HG03469 (cell line): ENCODE data around the gene CCDC27.

ENCODE experiments used
- ATAC-seq: cut with Tn5 transposase; IDR thresholded peaks from one replicate; pipeline ENCODE4 v1.9.1; 2021; ENCODE audit warnings: mild to moderate bottlenecking, moderate library complexity, moderate number of reproducible peaks; ENCODE audit not compliant: unreplicated experiment

CCDC27 gene

DNA sequence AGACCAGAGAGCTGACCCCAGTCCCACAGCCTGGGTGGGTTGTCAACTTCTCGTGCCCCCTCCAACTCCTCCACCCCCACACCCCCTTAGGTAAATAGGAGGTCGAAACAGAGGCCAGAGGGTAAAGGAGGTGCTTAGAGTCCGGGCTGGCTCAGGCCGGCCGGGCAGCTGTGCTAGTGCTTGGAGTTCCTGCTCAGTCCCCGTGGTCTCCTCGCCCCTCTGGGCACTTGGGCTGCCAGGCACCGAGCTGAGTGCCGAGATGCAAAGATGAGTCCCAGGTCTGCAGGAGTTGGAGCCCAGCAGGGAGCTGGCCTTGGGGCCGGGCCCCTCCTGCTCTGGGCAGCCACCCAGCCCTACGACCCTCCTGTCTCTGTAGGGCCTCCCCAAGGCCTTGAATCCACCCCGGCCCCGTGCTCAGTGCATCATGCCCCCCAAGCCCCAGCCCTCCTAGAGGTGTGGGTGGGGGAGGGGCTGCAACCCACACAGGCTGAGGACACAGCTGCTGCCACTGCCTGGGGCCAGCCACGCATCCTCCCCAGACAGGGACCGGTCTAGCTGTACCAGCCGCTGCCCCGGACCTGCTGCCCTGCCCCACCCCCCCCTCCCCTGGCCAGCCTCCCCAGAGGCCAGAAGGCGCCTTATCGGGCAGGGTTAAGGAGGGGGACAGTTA lies 22.2 kb downstream of the CCDC27 start:
- ATAC-seq, result no peak

DNA sequence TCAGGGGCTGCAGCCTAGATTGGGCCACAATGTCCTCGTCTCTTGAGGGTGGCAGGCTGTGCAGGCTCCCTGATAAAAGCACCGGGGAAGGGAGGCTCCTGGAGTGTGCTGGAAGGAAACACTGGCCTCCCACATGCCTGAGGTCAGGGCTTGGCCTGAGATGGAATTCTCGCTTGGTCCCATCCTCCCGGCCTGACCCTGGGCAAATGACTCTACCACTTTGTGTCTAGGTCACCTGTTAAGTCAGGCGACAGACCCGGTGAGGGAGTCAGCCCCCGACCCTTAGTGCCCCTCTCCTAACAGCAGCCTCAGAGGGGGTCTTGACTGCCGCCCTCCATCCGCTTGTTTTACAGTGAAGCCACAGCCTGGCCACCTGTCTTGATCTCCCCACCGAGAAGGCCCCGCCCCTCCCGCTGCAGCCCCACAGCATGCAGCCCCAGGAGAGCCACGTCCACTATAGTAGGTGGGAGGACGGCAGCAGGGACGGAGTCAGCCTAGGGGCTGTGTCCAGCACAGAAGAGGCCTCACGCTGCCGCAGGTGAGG lies 22.8 kb downstream of the CCDC27 start:
- ATAC-seq, result no peak

DNA sequence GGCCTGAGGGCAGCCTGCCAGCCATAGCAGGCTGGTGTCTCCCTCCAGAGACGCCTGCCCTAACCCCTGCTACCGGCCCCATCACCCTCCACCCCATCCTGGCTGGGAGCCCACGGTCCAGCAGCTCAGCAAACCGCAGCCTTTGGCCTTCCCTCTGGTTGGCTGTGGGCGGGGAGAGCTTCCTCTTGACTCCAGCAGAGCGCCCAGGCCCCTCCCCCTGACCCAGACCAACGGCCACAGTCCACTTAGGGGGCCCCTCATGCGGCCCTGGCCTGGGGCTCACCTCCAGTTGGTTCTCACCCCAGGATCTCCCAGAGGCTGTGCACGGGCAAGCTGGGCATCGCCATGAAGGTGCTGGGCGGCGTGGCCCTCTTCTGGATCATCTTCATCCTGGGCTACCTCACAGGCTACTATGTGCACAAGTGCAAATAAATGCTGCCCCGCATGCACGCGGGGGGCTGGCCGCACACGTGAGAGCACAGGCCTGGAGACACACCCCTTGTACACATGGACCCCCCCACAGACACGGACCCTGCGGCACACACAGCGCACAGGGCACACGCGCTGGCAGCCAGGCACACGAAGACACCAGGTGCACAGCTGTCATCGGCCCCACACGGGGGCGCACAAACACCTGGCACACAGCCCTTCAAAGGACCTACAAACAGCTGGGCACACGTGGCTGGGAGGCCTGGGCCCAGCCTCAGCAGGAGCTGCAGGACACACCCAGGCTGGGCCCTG lies 23.4 kb downstream of the CCDC27 start:
- ATAC-seq, result no peak

DNA sequence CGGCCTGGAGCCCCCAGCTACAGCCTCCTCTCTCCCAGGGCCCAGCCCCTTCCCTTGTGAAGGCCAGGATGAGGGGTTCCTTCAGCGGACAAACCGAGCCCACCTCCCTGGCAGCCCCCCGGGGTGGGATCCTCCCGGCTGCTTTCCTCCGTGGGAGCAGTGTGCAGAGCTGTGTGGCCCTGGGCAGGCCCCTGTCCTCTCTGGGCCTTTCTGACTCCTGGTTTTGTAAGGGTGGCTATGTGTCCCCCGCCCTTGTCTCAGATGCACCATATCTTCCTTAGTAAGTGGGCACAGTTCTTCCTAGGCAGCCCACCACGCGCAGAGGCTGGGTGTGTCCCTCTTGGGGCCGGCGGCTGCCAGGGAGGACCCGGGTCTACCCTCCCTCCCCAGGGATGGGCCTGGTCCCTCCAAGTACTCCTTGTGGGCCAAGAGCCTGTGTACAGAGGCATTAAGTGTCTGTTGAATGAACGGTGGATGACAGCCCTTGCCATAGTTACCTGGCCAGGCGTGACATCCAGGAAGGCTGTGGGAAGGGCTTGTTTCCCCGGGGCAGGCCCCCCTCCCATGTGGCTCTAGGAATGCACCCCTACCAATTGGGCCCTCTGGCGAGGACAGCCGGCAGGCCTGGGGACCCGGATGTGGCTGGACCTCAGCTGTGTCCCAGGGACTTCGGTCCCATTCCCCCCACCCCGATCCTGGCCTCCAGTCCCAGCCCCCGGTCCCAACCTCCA lies 24.1 kb downstream of the CCDC27 start:
- no peak for ATAC-seq

DNA sequence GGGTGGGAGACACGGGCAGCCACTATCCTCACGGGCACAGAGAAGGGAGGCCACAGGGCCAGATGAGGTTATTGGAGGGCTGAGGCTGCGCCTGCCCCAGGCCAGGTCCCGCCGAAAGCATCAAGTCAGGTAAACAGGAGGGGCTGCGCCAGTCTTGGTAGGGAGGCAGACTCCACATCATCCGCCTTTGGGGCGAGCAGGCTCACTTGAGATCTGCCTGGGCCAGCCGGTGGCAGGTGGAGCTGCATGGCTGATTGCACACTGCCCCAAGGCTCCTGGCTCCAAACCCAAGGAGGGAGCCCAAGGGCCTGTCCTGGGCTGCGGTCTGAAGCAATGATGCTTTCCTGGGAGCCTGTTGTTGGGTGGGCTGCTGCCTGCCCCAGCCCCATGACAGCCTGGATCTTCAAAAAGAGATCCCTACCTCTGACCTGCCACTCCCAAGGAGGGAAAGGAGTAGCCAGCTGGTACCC lies 24.9 kb downstream of the CCDC27 start:
- ATAC-seq, result no peak

DNA sequence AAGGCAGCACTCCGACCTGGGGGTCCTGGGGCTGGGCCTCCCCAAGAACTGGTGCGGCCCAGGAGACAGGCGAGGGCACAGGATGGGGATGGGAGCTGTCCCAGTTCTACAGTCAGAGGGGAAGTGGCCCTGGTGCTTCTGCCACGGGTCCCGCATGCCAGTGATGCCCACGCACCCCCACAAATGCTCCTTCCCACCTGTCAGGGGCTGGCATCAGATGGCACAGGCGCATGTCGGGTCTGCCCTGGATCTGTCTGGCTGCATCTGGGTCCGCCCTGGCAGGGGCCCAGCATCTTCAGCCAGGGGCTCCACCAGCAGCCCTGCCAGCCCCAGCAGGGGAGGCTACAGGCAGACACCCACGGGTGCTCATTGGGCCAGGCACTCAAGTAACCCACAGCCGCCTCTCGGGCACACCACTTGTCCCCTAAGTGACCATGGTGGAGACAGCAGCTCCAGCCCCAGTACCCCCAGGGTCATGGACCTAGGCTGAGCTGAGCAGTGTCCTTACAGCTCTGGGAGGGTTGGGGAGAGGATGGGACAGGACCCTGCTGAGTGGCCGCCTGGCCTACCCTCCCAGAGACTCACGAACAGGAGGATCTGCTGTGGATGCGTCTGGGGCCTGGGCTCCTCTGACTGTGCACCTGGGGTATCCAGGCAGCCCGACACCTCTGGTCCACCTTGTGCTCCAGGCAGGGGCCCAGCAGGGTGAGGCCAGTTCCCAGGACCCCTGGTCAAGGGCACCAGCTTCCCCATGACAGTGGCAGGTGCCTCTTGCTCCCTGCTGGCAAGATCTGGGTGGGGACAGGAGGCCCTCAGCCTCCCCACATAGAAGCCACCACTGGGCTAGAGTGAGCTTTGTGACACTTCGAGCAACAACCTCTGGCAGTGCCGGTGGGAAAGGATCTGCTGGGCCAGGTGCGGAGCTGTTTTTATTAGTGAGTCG lies 25.7 kb downstream of the CCDC27 start:
- no peak for ATAC-seq

DNA sequence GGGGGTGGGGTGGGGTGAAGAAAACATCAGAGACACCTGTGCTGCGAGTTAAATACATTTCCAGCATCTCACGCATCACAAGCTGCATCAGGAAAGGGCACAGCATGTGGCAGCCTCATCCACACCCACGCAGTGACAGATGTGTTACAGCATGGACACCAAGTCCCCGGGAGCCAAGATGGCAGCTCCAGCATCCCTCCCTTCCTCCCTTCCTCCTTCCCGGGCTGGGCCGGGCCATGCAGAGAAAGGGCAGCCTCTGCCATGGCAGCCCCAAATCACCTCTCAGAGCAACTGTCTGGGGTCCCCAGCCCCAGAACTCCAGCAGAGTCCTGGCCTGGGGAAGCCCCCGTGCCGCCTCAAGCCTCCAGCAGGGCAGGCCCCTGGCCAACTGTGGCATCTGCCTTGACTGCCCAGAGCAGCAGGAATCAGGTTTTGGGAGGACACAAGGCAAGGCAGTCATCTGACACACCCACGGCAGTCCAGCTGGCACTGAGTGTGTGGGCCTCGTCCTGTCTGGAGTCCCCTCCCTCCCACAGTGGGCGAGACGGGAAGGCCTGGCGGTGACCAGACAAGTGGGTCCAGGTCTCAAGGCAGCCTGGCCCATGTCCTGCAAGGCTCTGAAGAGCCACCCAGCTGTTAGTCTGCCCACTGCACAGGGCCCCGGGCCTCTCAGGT lies 26.5 kb downstream of the CCDC27 start:
- no peak for ATAC-seq

DNA sequence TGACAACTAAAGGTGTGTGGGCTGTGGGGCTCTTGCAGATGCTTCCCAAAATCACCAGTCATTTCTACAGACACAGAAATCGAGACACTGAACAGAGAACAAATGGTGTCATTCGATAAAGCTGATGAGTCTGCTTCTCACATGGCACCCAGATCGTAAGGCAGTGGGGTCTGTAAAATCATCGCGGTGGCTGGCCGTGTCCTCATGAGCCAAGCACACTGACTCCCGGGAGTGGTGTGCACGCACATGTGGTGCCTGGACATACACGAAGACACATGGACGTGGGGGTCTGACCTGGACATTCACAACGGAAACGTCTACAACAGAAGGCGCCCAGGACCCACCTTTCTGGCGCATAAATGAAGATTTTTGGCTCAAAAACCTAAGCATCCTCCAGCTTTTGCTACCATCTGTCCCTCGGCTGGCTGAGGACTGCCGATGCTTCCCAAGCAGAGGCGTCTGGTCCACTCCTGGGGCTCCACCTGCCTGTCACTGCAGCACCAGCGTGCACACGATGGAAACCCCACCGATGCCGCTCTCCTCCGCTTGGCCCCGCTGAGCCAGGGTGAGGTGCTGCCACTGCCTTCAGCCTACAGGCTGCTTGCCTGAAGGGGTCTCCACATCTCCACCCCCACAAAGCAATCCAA lies 27.1 kb downstream of the CCDC27 start:
- ATAC-seq, result no peak

DNA sequence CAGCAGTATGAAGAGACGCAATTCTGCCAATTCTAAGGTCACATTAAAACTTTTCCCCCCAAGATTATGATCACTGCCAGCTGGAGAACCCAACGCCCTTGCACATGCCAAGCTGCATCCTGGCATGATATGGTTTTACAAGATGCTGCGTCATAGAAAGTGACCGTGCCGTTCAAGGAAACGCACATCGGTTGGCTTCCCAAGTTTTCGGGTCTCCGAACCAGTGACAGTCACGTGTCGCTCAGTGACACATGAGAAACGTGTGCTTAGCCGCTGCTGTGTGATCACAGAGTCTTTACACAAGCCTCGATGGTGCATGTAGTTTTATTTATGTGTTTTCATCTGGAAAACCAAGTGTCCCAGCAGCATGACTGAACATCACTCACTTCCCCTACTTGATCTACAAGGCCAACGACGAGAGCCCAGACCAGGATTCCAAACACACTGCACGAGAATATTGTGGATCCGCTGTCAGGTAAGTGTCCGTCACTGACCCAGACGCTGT lies 27.7 kb downstream of the CCDC27 start:
- ATAC-seq, result no peak

DNA sequence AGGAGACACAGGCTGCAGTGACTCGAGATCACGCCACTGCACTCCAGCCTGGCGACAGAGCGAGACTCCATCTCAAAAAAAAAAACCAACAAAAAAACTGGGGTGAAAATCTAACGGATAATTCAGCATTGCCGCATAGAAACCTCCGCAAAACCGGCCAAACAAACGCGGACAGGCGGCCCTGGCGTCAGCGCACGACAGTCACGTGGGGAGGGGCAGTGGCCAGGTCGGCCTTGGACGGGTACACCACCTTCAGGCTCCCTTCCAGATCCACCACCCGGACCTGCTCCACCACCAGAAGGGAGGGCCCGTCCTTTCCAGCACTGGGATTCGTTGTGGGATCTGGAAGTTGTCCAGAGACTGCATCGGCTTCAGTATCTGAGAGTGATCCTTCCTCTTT lies 28.7 kb downstream of the CCDC27 start:
- no peak for ATAC-seq

DNA sequence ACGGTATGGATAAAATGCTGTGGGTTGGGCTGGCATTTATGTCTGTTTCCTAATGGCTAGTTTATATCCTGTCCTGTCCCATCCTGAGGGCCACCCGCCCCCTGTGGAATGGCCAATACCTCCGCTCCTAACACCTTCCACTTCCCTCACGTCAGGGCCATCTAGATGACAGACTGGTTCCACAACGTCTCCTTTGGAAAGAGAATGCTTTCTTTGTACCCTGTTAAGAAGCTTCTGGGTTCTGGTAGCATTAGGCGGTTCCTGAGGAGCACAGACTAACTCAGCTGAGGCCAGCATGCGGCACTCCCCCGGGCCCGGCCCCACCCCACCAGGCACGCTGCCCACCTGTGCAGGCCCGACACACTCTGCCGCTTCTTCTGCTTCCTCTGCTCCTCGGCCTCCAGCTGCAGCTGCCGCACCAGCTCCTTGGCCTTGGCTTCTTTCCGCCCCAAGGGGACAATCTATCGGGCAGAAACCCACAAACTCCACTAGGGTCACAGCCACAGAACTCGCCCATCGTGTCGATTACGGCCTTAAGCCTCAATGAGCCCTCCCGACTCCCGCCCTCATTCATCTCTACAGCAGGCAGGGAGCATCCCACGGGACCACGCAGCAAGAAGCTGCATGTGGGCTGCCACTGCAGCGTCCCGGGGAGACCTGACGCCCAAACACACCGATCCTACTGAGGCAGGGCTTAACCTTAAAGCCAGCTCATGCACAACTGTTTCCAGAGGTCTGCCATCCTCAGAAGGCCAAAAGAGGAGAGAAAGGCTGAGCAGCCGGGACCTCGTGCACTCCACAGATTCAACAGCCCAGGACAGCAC lies 31.6 kb downstream of the CCDC27 start:
- no peak for ATAC-seq

DNA sequence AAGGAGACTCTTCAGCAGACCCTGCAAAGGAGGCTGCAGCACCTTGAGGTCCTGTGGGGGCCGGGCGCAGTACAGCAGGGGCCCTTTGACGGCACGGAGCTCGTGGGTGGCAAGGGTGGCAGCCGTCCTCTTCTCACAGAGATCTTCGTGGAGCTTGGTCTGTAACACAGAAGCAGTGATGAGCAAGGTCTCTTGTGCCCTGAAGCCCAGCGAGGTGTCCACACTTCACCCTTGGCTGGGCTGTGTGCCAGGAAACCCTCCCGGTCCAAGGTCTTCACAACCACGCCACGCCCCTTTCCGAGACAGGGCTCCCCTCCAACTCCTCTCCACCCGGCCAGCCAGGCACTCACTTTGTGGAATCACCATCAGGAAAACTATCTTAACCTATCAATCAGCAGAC lies 32.8 kb downstream of the CCDC27 start:
- ATAC-seq, result no peak

DNA sequence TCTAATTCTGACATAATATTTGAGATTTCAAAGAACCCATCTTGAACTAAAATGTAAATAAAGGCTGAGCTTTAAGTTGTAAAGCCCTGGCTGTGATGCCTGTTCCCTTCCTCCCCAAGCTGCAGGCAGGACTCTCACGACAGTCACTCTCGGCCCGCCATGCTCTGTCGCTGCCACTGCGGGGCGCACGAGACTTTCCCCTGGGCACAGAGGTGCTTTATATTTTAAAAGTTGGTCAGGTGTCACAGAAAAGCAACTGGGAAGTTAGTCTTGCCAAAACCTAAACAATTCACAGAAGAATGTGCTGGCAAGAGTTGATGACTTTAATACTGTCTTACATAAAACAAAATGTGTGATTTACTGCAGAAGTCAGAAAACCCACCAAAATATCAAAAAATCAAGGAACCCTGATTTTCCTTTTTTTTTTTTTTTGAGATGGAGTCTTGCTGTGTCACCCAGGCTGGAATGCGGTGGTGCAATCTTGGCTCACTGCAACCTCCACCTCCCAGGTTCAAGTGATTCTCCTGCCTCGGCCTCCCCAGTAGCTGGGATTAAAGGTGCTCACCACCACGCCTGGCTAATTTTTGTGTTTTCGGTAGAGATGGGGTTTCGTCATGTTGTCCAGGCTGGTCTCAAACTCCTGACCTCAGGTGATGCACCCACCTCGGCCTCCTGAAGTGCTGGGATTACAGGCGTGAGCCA lies 33.4 kb downstream of the CCDC27 start:
- ATAC-seq, result no peak

DNA sequence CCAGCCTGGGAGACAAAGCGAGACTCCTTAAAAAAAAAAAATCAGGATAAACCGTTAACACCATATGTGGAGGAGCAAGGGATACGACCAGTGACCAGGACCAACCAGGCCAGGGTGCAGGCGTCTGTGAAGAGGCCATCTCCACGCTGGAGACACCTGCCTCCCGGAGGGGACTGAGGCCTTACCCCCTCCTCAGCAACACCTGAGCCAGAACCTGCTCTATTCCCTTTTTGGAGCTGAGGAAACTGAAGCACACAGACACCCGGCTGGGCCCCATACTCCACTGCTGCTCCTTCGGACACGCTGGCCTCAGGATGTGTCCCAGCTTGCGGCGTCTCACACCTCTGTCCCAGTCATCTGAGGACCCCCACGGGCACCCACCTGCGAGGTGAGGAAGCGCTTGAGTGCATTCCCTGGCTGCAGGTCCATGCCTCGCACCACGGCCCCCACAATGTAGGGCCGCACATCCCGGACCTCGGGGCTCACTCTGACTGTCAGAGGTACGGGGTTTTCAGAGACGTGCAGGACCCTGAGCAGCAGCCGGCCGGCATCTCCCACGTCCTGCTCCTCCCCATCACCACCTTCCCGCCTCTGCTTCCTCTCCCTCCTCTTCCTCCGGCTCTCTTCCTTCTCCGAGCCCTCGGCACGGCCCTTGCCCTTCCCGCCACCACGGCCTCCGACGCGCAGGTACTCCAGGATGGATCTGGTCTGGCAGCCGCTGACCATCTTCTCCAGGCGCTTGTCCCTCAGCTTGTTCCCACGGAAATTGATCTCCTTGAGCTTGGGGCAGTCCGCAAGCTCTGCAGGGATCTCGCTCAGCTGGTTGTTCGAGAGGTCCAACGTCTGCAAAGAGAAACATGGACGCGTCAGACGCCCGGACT lies 34.5 kb downstream of the CCDC27 start:
- no peak for ATAC-seq

DNA sequence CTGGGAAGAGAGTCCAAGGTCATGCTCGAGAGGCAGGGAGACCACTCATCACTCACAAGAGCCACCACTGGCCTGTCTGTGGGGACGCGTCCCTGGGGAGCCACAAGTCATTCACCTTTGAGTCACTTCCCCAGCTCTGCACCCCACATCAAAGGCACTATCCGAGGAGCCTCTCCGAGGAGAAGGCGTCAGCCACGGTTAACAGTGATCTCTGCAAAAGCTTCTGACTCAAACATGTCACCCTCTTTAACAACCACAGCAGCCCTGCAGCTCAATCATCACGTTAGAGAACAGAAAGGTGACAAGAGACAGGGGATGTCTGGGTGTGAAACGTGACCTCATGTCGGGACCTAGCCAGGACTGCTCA lies 35.1 kb downstream of the CCDC27 start:
- ATAC-seq, result no peak

DNA sequence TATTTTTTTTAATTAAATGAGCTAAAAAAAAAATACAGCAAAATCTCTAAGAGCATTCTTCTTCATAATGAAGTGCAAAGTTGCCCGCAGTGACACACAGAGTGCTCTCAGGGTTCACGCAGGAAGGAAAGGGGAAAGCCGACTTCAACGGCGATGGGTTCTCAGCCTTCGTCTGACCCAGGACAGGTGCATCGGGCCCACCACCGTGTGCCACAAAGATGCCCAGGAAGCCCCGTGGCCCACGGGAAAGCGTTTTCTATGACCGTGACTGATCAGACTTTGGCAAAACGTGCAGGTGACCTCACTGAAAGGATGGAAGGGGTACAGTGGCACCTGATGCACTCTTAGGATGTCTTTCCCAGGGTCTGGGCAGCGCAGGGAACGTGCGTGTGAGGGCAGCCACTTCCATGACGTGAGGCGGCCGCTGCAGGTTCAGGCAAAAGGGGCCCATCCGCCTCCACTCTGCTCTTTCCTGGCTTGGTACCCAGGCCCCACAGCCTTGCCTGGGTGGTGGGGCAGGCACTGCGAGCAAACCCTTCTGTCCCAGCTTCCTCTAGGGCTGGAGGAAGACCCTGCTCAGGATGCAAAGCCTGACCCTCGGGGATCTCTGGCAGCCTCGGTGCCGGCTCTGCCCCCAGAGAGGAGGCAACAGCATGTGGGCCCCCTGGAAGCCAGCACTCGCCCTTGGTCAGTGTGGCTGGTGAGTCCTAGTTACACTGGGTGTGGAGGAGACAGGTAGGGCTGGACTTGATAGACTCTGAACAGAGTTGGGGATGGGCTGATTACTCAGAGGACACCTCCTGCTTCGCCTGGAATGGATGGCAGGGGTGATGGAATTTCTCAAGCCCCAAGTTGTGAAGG lies 35.7 kb downstream of the CCDC27 start:
- ATAC-seq, result no peak
